Effector CD4-positive, alpha-beta T cell (primary cell): ENCODE results near the gene SLC52A3.

Experiments used
- DNase-seq: peaks from one replicate; pipeline ENCODE4 v3.0.0-alpha.2; 2020

The SLC52A3 gene

DNA sequence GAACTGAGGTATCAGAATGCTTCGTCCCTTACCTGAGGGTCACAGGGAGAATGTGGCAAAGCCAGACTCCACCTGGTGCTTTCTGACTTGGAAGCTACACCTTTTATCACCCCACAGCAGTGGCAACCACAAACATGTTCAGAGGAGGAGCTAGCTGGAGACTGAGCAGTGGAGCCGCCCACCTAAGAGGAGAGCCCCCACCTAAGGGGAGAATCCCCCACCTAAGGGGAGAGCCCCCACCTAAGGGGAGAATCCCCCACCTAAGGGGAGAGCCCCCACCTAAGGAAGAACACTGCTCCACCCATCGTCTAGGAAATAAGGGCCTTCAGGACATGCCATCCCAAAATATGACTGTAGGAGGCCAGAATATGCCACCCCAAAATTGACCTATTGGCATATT is 4.0 kb downstream of the SLC52A3 start:
- no peak for DNase-seq

DNA sequence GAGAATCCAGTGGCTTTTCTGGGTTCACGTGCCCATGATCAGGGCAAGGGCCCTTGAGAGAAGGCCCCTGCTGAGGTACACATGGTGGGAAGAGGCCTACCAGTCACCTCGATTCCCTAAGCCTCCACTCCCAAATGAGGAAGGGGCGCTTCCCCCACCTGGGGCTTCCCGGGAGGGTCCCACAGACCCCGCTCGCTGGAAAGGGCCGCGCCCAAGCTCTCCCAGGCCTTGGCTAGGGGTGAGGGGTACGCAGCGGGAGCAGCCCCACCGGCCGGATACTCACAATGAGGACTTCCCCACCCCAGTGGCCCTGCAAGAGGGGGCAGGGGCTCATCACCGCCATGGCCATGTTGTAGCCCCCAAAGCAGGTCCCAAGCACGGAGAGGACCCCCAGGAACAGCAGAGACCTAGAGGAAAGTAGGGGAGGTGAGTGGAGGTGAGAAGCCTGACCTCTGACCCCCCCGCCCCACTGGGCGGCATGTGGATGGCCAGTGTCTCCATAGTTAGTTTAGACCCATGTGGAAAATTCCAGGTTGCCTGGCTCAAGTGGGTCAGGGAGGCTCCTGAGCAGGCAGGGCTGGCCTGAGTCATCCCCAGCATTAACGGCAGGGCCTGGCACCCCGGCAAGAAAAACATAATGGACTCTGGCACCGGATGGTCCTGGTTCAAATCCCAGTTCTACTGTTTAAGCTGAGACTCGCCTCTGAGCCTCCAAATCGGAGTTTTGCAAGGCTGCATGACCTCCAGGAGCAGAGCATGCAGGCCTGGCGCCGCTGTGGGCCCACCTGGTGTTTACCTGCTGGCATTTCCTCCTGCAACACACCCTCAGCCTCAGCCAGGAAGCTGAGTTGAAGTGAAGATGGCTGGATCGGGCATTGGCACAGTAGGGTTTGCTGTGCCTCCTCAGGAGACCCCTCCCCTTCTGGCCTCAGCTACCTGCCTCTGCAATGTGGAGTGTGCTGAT is 6.6 kb downstream of the SLC52A3 start:
- no peak for DNase-seq

DNA sequence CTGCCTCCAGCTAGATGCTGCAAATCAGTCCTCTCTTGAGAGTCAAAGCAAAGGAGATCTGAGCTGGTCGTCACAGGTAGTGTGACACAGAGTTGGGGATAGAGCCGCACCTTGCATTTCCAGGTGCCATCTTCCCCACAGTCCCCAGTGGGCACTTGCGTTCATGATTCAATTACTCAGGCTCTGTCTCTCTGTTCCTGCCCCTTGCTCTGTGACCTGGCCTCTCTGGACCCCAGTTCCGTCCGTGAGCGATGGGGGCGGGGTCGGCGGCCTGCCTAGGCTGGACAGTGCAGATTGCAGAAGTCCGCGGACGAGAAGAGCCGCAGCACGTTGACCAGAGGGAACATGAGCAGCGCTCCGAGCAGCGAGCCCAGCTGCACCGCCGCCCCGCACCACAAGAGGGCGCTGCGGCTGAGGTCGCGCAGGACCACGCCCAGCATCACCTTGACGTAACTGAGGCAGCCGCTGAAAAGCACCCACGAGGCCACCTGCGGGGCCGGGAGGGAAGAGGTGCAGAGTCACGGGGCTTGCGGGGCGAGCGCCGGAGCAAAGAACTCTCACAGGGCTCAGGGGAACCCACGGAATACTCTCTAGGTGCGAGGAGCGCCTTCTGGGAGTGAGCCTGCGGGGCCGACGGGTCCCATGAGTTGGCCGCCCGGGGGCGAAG is 7.4 kb downstream of the SLC52A3 start:
- DNase-seq, result no peak

DNA sequence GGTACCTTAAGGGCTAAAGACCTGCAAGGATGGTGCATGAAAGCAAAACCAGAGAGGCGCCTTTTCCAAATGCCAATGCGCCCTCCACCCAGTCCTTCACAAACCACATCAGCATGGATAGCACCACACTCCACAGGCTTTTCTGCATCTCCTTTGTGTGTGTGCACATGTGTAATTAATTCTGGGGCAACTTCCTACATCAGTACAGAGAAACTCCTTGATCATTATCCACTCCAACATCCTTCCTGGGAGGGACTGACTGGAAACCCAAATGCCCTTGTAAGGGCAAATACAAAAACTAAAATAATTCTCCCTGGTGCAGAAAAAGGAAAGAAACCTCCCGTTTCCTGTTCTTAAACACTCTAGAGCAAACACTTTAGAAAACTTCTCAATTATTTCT is 10.8 kb downstream of the SLC52A3 start:
- DNase-seq, result no peak

DNA sequence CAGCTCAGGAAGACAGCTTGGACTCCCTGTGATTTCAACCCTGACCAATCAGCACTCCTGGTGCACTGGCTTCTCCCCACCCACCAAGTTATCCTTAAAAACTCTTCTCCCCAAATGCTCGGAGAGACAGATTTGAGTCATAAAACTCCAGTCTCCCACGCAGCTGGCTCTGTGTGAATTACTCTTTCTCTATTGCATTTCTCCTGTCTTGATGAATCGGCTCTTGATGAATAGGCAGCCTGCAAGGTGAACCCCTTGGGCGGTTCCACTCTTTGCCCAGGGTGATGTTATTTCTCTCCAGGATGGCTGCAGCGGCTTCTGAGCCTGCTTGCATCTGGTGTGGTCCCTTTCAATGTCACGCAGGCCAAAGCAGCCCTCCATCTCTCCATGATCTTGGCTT is 12.4 kb downstream of the SLC52A3 start:
- no peak for DNase-seq

DNA sequence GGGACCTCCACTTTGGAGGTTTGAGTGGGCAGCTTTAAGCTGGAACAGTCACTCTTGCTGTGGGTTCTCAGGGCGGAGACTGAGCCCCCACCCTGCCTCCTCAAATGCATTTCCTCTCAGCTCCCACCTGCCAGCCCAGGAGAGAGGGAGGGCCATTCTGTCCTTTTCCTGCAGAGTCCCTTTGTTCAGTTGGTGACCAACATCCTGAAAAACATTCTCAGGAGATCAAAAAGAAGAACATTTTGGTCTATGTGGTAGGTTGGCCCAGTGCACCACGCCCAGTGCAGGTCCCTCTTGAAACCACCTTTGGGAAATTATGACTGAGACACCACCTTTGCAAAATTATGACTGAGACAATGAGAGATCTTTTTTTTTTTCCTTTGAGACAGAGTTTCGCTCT is 13.4 kb downstream of the SLC52A3 start:
- DNase-seq, result no peak

DNA sequence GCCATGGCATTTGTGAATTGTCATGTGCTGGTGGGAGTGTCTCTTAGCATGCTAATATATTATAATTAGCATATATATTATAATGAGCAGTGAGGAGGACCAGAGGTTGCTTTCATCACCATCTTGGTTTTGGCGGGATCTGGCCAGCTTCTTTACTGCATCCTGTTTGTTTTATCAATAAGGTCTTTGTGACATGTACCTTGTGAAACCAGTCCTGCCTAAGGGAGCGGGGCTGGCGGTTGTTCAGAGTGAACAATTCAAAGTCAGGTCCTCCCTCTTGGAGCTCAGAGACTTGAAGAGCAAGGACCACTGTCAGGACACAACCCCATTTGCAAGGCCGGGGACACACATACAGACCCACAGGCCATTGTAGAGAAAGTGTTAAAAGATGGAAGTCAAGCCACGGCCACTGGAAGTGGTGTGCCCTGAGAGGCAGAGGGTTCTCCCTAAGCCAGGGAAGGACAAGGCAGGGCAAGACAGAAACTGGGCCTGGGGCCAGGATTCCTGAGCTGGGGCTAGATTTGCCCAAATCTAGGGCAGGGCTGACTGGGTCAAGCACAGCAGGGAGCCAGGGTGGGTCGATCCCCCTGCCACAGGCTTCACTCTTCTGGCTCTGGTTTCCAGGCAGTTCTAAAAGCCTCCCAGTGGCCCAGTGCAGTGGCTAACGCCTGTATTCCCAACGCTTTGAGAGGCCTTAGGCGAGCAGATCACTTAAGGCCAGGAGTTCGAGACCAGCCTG is 14.2 kb downstream of the SLC52A3 start:
- DNase-seq, result no peak

DNA sequence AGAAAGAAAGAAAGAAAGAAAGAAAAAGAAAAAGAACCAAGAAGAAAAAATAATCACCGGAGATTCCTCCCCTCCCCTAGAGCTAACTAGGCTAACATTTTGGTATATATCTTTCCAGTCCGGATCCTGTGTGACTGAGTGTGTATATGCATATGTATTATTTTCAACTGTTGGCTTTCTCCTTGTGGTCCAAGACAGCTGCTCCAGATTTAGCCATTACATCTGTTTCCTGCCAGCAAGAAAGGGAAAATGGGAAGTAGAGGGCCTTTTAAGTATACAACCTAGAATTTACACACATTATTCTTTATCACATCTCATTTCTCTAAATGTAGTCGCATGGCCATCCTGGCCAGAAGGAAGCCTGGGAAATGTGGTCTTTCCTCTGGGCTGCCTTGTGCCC is 15.2 kb downstream of the SLC52A3 start:
- DNase-seq, result no peak

DNA sequence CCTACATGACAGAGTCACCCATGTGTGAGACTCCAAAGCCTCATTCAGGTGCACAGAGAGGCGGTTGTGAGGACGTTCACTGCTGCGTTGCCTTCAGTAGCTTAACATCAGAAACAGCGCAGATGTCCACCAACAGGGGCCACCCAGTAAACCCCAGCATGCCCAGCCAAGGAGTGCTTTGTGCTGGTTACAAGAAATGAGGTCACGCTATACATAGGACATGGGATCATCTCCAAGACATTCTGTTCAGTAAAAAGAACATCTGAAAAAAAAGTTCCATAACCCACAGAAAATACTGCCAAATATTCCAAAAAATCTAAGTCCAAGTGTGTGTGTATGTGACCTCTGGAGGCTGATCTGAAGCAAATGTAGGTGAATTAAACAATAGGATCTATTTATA is 16.0 kb downstream of the SLC52A3 start:
- DNase-seq, result no peak

DNA sequence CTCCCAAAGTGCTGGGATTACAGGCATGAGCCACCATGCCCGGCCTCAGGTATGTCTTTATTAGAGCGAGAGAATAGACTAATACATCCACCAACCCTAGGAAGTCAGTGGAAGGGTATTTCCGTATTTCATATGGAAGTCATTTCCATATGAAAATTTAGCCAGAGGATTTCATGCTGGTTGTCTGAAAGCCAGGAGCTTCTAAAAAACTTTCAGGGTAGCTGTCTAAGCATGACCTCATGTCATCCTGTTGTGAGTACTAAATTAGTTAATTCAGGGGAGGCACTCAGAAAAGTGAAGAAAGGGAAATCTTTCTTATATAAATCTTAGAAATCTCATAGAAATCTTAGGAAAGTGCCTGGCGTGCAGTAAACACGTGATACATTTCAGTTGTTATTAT is 16.5 kb downstream of the SLC52A3 start:
- DNase-seq, result no peak

DNA sequence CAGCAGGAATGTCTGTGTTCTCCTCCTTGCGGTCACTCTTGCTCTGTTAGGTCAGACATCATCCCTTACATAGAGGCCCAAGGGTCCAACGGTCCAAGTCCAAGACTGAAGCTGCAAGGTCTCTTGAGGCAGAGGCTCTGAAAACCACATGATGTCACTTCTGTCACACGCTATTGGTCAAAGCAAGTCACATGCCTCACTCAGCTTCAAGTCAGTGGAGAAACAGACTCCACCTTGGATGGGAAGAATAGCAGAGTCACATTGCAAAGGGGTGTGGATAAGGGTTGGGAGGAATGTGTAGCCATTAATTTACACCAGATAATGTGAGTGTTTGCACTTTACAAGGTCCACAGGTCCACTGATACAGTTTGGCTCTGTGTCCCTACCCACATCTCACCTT is 17.5 kb downstream of the SLC52A3 start:
- no peak for DNase-seq

DNA sequence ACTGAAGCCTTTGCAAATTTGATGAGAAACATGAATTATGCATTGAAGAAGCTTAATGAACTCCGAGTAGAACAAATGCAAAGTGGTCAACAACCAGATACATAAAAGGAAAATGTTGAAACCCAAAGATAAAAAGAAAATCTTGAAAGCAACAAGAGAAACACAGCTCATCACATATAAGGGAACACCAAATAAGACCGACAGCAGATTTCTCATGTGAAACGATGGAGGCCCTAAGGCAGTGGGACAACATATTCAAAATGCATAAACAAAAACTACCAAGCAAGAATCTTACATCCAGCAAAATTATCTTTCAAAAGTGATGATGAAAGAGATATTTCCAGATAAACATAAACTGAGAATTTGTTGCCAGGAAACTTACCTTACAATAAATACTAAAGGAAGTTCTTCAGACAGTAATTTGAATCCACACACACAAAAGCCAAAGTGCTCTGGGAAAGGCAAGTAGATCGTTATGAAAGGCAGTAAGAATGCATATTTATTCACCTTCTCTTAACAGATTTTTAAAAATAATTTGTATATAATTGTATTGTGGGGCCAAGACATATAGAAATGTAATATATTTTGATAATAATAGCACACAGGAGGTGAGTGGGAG is 22.5 kb downstream of the SLC52A3 start:
- no peak for DNase-seq

DNA sequence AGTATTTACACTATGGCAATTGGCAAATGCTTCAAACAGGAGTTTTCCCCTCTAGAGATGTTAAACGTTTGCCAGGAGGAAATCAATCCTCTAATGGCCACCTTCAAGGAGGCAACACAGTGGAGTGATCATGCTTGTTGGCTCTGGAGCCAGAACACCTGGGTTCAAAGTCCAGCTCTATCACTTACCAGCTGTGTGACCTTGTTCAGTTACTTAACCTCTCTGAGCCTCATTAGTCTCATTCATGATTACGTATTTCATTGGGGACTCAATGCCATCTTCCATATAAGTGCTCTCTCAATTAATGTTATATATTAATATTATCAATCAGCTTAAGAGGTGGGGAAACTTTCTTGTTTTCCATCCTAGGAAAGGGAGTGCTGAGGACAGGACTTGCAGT is 26.1 kb downstream of the SLC52A3 start:
- no peak for DNase-seq

DNA sequence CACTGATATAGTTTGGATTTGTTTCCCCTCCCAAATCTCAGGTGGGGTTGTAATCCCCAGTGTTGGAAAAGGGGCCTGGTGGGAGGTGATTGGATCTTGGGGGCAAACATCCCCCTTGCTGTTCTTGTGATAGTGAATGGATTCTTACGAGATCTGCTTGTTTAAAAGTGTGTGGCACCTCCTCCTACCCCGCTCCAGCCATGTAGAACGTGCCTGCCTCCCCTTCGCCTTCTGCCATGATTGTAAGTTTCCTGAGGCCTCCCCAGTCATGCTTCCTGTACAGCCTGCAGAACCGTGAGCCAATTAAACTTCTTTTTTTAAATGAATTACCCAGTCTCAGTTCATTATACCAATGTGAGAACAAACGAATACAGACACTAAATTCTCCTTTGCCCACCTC is 26.7 kb downstream of the SLC52A3 start:
- no peak for DNase-seq

DNA sequence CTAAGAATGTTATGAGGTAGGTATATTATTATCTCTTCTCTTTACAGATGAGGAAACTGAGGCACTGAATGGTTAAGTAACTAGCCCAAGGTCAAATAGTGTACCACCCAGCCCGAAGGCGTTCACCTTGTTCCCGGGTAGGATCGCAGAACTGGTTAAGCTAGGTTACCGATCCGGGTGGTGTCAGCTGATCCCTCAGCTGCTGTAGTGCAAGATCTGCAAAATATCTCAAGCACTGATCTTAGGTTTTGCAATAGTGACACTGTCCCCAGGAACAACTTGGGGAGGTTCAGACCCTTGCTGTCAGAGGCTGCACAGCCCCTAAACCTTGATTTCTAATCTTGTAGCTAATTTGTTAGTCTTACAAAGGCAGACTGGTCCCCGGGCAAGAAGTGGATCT is 28.1 kb downstream of the SLC52A3 start:
- no peak for DNase-seq

DNA sequence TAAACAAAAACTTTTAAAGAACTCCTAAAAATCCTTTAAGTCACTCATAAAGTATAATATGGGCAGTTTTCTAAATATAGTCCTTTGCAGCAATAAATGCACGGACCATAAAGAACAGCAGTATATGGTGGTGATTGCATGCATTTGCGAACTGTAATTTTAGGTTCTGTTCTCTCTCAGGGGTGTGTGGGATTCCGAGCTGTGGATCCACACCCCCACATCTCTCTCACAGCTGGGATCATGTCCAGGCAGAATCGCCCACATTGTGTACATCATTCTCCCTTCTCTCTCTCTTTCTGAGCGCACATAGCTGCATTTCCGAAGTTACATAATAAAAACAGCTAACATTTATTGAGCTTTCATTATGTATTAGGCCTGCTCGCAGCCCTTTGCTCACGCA is 28.6 kb downstream of the SLC52A3 start:
- DNase-seq, result no peak

DNA sequence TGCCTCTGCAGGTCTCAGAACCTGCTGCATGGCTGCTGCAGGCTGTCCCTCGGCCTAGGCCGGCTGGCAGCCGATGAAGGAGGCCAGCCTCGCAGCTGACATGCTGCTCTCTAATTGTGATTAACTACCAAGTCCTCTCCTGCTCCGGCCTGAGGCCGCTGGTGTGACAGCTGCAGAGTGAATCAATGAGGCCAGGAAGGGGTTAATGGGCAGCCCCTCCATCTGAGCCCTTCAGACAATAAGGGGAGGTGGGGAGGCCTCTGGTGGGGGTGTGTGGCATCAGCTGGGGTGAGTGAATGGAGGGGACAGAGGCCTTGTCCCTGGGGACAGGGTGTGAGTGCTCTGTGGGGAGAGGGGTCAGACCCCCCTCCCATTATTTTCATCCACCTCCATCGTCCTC is 34.4 kb downstream of the SLC52A3 start:
- DNase-seq, result no peak

DNA sequence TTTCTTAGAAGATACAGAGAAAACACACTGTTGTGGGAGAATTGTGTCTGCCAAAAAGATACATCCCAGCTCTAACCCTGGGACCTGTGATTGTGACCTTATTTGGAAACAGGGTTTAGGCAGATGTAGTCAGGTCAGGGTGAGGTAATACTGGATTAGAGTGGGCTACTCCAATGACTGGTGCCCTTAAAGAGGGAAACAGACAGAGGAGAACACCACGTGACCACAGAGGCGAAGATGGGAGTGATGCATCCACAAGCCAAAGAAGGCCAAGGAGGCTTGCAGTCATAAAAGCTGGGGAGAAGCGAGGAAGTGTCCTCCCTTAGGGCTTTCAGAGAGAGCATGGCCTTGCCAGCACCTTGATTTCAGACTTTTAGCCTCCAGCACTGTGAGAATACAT is 35.6 kb downstream of the SLC52A3 start:
- no peak for DNase-seq

DNA sequence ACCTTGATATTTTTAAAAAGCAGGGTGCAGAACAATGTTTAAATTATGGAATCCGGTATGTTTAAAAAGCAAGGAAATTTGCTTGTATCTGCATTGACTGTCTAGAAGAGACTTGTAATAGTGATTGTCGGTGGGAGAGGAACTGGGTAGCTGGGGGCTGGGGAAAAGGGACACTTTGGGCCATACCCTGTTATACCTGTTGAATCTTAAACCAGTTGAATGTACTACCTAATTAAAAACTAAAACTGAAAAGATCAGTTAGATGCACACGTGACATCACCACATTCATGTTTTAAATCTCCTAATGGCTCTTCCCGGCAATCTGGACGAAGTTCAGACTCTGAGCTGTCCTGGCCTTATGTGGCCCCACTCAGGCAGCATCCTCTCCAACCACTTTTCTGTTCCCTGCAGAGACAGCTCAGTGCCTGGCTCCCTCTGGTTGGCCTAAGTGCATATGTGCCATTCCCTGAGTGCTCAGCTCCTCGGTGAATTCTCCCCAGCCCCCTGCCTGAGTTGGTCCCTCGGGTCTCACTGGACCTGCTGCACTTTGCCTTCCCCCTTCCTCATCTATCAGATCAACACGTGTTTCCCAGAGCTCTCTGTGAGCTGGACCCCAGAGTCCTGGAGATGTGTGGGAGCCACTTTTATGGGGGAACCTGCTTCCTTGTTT is 36.3 kb downstream of the SLC52A3 start:
- DNase-seq, result no peak

DNA sequence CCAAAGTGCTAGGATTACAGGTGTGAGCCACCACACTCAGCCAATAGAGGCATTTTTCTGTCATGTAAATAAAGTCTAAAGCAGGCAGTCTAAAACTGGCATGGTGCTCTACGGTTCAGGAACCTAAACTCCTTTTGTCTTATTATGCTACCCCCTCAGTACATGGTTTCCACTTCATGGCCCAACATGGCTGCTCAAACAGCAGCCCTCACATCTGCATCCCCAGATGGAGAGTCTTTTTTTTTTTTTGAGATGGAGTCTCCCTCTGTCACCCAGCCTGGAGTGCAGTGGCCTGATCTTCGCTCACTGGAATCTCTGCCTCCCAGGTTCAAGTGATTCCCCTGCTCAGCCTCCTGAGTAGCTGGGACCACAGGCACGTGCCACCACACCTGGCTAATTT is 38.3 kb downstream of the SLC52A3 start:
- no peak for DNase-seq

DNA sequence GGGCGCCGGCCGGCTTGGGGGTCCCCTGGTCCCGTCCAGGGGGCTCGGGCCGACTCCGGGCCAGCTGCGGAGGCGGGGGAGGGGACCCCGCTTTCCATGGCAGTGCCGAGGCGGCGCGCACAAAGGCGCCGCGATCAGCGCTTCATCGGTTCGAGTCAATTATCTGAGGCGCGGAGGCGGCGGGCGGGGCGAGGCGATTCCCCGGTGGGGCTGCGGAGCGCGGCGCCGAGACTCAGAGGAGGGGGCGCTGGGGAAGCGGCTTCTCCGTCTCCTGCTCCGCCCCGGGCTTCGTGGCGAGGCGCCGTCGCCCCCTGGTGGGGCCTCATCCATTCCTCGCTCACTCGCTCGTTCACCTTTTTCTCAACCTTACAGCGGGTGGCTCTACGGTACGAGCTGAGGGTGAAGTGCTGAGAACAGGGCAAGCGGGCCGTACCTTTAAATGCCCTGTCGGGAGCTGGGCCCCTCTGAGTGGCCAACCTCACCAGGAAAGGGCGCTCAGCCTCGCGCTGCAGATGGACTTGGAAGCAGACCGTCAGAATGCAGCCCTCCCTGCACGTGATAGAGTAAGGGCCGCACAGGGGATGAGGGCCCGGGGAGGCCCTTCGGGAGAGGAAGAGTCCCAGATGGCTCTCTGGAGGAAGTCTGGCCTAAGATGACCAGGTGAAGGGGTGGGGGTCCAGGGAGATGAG is 39.9 kb downstream of the SLC52A3 start:
- no peak for DNase-seq

DNA sequence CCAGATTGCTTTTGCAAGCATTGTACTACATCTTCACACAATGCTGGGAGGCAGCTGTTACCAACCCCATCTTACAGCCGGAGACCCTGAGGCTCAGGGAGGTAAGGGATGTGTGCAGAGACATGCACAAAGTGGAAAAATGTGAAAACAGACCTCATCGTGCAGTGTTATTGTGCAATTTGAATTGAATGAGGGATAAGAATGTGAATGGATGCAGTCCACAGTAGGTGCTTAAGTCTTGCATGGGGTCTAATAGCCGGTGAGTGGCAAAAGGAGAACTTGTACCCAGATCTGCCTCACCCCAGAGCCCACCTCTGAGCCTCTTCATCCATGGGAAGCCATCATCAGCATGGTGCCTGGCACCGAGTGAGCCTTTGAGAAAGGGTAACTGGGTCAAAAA is 42.1 kb downstream of the SLC52A3 start:
- no peak for DNase-seq
